Myometrial cell (primary cell): ENCODE results near the gene NACAD. TPM values are rescaled to one million over a fixed set of nuclear protein-coding genes. Genes with fewer than 3 reads are reported as not detected.

Source experiments
- total RNA-seq: library from RNA; depleted of rRNA; stranded (reverse); fragments of >200 nt; gene quantifications from 2 replicates; pipeline ENCODE4 v1.2.3, GENCODE V29; 2015

Gene NACAD, protein sequence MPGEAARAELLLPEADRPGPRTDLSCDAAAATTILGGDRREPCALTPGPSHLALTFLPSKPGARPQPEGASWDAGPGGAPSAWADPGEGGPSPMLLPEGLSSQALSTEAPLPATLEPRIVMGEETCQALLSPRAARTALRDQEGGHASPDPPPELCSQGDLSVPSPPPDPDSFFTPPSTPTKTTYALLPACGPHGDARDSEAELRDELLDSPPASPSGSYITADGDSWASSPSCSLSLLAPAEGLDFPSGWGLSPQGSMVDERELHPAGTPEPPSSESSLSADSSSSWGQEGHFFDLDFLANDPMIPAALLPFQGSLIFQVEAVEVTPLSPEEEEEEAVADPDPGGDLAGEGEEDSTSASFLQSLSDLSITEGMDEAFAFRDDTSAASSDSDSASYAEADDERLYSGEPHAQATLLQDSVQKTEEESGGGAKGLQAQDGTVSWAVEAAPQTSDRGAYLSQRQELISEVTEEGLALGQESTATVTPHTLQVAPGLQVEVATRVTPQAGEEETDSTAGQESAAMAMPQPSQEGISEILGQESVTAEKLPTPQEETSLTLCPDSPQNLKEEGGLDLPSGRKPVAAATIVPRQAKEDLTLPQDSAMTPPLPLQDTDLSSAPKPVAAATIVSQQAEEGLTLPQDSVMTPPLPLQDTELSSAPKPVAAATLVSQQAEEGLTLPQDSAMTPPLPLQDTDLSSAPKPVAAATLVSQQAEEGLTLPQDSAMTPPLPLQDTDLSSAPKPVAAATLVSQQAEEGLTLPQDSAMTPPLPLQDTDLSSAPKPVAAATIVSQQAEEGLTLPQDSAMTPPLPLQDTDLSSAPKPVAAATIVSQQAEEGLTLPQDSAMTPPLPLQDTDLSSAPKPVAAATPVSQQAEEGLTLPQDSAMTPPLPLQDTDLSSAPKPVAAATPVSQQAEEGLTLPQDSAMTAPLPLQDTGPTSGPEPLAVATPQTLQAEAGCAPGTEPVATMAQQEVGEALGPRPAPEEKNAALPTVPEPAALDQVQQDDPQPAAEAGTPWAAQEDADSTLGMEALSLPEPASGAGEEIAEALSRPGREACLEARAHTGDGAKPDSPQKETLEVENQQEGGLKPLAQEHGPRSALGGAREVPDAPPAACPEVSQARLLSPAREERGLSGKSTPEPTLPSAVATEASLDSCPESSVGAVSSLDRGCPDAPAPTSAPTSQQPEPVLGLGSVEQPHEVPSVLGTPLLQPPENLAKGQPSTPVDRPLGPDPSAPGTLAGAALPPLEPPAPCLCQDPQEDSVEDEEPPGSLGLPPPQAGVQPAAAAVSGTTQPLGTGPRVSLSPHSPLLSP (N-terminal part only)
- 3.5 and 4.0 TPM in 2 replicates for total RNA-seq

DNA sequence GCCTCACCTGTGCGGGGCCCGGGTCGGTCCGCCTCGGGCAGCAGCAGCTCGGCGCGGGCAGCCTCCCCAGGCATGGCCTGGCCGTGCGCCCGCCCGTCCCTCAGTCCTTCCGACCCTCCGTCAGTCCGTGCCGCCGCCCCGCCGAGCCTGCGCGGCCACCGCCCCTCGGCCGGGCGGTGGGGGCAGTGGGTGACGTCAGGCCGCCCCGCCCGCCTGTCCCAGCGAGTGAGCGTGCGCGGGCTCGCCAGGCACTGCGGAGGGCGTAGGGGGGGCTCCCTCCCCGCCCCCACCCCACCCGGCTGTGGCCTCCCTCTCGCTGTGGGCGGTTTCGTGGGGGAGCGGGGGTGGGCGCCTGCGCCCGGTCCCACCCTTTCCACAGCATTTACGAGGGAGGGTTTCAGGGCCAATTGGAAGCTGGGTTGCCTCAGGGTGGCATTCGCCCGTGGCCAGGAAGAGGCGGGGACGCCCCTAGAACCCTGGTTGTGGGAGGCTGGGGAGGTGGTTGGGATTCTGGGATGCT is at the start of gene NACAD:
TSS of gene NACAD (minus strand) at position 149 of the 520 bp plus-strand sequence. CDS start at position 74, 75 bp downstream.

DNA sequence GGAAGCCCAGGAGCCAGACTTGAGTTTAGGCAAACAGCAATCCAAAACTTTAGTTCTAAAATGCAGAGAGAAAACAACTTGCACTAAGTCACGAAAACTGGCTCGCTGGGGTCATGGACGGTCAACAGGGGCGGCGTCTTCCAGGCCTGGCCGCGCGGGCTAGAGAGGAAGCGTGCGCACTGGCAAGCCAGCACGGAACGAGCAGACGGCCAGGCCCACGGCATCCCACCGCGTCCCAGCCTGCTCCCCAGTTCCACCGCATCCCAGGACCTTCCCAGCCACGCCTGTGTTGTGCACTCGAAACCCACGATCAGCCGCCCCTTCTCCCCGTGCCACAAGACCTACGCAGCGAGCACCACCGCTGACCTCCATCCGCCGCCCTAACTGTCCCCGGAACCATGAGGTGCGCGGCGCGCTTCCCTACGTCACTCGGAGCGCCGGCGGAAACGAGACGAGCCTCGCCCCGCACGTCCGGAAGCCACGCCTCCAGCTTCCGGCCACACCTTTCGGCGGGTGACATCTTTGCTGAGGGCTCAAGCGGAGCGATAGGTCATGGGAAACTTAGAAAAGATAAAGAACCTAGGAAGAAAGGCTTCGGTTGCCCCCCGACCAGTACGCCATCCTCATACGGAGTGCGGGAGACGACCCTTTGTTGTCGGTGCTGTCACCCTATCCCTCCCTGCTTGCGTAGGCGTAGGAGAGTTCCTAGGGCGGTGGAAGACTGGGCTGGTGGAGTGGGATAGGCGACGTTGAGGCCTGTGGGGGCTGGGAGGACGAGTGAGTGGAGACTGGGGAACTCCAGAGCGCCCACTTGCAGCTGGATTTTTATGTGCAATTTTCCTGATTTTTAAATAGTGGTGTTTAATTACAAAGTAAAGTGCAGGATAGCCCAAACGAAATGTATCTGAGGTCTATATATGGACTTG is 22.8 kb upstream of the NACAD start, which contains the start of gene TBRG4:
TSS of gene TBRG4 (minus strand) at position 400 of the 926 bp plus-strand sequence. CDS start 2,460 bp downstream, outside the sequence.

Other genes with a start within 250 kb of the NACAD start
- 151 and 162 TPM in 2 replicates for gene H2AZ2, start 240.9 kb downstream of the NACAD start, total RNA-seq
- gene PURB, start 203.4 kb downstream of the NACAD start, total RNA-seq: 6.3 and 7.4 TPM in 2 replicates
- under 0.01 TPM in 1 of 2 replicates, not detected in the other for gene MYO1G, start 110.0 kb downstream of the NACAD start, total RNA-seq
- gene CCM2, start 88.8 kb downstream of the NACAD start, total RNA-seq: 52.6 and 68.6 TPM in 2 replicates
- gene TBRG4, start 22.7 kb upstream of the NACAD start, total RNA-seq: 69.2 and 87.7 TPM in 2 replicates
- not detected in 2 replicates for gene RAMP3, start 68.8 kb upstream of the NACAD start, total RNA-seq